H54 (cell line): ENCODE measurements around the gene CDC42BPA.
A peak's percentile ranks its signal among the peaks of the same experiment; 100 is the strongest.
"Not testable (repeated sequence)": the region's sequence is repeated elsewhere in the genome, so short reads cannot be mapped to it uniquely, and the experiment has no call there.

Experiments used
- DNase-seq: peaks from one replicate; pipeline ENCODE4 v3.0.0; 2011; ENCODE audit warnings: low spot score, mixed read lengths; ENCODE audit not compliant: insufficient read length
- FAIRE-seq: peaks from 3 replicates; lab custom pipeline; 2011; peaks lifted over from hg19 to GRCh38; lab: Jason Lieb, UNC
- POLR2A ChIP-seq: IDR thresholded peaks from 2 replicates; pipeline ENCODE4 v1.6.1; 2011; ENCODE audit warnings: low read depth, mild to moderate bottlenecking, low read length

CDC42BPA gene

DNA sequence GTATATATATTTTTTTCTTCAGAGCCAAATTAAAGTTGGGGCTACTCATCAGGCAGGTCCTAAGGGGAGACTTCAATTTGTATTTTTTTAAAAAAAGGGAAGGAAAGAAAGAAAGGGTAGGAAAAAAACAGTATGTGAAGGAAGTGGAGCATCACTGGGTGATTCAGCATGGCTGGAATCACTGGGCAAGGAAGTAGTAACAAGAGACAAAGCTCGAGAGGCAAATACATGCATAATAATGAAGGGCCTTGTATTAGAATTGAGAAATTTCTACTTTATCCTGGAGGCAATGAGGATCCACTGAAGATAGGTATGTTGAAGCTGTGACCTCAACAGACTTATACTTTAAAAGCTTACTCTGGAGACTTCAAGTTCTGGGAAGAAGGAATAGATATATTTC is 193.8 kb downstream of the CDC42BPA start:
- no peak for TF ChIP-seq POLR2A
- DNase-seq = no peak
- no peak for FAIRE-seq

DNA sequence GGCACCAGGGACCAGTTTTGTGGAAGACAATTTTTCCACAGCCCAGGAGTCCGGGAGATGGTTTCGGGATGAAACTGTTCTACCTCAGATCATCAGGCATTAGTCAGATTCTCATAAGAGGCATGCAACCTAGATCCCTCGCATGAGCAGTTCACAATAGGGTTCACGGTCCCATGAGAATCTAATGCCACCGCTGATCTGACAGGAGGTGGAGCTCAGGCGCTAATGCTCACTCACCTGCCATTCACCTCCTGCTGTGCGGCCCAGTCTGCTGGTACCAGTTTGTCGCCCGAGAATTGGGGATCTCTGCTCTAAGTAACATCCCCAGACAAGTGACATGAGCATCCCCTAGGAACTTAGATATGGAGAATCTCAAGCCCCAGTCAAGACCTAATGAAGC is 197.5 kb downstream of the CDC42BPA start:
- no peak for TF ChIP-seq POLR2A
- no peak for FAIRE-seq
- no peak for DNase-seq

DNA sequence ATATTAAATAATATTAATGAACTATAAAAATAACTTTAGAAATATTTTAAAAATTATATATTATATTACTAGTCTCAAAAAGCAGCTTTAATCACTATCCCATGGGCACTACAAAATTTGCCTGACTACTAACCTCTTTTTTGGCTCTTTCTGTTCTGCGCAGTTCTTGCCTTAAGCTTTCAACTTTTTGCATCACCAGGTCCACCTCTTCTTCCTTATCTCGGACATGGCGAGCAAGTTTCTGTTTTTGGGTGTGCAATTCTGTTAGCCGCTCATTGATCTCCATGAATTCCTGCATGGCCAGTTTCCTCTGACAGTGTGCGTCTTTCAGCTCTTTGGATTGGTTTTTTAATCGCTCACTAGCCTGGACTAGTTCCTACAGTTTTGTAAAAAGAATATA is 205.8 kb downstream of the CDC42BPA start:
- no peak for DNase-seq
- FAIRE-seq = no peak
- TF ChIP-seq POLR2A = no peak

DNA sequence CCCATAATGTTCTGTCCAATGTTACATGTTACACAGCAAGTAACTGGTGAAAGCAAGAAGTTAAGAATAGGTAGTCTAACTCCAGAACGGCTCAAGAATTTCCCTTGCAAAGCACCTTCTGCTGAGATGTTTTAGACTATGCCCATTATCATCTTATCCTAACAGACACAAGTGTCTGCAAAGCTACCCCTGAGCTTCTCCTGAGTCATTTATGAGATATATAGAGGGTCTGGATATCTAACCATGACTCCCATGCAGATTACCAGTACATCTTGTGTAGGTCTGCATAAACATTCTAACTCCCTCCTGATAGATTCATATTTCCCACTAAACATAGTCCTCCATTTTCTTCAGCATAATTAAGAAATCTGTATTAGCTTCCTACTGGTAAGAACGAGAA is 206.5 kb downstream of the CDC42BPA start:
- no peak for FAIRE-seq
- DNase-seq = no peak
- no peak for TF ChIP-seq POLR2A

DNA sequence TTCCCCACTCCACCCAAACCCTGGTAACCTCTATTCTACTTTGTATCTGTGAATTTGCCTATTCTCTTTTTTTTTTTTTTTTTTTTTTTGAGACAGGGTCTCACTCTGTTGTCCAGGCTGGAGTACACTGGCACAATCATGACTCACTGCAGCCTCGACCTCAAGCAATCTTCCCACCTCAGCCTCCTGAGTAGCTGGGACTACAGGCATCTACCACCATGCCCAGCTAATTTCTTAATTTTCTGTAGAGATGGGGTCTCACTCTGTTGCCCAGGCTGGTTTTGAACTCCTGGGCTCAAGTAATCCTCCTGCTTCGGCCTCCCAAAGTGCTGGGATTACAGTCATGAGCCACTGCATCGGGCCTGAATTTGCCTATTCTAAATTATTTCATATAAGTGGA is 213.0 kb downstream of the CDC42BPA start:
- FAIRE-seq, DNase-seq: not testable (repeated sequence)

DNA sequence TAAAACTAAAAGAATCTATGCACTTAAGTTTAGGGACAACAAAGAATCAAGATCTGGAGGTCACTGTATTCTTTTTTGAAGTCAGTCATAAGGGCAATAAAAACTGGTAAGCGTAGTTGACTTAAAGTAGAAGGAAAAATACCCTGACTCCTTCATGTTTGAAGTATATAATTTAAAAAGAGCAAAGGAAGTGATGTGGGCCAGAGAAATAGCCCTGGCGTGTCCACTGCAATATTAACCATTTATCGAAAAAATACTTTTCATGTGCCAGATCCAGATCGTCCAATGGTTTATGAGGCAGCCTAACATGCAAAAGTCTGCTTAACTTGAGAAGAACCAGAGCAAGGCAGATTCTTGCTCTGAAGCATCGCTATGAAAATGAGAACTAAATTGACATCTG is 216.2 kb downstream of the CDC42BPA start:
- DNase-seq (no peak), FAIRE-seq (no peak)
- TF ChIP-seq POLR2A = no peak

DNA sequence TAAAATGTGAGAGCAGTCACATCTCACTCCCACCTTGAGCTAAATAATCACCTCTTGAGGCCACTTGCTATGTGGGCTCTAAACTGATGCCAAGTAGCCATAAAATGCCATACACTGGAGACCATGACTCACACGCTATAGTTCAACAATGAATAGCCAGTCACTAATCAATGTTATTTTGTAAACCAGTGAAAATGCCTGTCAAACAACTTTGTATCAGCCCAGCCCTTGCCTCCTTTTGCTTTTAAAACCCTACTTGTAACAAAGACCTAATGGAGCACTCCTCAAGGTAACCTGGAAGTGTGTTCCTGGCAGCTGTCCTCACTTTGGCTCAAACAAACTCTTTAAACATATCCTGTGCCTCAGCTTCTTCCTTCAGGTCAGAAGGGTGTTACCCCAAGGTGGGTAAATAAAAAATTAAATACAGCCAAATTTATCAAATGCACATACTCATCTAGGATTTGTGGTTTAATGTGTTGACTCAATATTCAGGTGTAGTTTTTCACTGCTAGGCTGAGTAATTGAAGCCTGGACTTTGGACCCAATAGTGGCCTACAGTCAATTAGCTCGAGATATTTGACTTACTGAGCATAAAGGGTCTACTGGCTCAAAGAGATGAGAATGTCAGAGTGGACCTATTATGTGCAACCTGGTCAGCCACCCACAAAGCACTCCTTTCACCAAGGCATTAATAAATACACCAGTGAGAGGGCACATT is 223.9 kb downstream of the CDC42BPA start:
- TF ChIP-seq POLR2A = no peak
- FAIRE-seq = no peak
- DNase-seq = no peak

DNA sequence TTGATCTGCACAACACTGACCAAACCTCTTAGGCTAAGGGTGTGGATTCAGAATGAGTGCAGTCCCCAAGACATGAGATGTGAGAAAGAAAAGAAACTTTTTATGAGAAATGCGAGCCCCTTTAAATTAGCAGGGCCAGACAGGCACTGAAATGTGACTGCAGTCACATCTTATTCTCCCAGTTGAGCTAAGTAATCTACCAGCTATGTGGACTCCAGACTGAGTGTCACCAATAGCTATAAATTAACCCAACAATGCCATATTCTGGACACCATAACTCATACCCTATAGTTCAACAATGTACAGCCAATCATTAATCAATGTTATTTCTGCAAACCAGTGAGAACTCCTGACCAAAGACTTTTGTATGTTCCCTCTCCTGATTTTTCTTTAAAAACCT is 225.0 kb downstream of the CDC42BPA start:
- no peak for DNase-seq
- no peak for TF ChIP-seq POLR2A
- no peak for FAIRE-seq

DNA sequence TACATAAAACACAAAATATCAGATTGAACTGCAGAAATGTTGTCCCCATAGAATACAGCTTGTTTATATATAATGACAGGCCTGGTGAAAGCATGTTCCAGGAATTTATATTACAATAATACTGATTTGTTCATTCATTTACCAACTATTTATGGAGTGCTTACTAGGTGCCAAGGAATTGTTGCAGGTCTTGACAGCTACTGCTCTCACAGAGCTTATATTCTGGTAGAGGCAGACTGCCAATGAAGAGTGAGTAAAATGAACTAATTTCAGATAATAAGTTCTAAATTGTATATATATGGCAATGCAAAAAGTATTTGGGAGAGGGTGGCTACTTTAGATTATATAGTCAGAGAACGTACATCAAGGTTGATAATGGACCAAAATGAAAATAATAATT is 226.2 kb downstream of the CDC42BPA start:
- no peak for DNase-seq
- FAIRE-seq = no peak
- TF ChIP-seq POLR2A = no peak

DNA sequence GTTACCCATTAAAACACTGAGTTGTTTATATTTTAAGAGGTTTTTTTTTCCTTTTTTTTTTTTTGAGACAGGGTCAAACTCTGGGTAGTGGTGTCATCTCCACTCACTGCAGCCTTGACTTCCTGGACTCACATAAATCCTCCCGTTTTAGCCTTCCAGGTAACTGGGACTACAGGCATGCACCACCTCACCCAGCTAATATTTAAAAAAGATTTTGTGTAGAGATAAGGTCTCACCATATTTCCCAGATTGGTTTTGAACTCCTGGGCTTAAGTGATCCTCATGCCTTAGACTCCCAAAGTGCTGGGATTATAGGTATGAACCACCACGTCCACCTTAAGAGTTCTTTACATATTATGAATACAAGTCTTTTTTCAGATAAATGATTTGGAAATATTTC is 231.7 kb downstream of the CDC42BPA start:
- DNase-seq (no peak), FAIRE-seq (no peak)
- no peak for TF ChIP-seq POLR2A

DNA sequence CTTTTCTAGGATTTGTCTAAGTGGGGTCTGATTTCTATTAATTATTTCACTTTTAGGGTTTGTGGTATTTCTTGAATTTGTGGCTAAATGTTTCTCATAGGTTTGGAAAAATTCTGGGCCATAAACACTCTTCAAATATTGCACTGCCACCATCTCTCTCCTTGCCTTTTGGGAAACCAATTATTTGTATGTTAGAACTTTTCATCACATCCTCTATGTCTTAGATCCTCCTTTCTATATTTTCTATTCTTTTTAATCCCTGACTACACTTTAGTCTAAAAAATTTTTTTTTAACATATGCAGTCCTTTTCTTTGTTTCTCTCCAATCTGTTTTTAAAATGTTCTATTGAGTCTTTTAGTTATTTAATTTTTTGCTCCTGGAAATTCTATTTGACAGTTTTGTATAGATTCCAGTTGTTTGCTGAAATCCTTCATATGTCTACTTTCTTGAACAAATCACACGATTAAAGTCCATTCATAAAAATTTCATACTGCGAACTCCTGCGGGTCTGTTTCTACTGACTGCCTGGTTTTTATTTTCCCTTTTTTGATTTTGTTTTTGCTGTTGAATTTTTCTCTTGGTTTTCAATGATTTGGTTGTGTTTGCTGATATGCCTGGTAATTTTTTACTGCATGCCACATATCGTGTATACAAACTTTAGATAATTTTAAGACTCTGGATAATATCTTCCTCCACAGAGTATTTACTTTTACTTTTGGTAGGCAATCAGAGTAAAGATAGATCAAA is 235.1 kb downstream of the CDC42BPA start:
- no peak for FAIRE-seq
- no peak for TF ChIP-seq POLR2A
- no peak for DNase-seq

DNA sequence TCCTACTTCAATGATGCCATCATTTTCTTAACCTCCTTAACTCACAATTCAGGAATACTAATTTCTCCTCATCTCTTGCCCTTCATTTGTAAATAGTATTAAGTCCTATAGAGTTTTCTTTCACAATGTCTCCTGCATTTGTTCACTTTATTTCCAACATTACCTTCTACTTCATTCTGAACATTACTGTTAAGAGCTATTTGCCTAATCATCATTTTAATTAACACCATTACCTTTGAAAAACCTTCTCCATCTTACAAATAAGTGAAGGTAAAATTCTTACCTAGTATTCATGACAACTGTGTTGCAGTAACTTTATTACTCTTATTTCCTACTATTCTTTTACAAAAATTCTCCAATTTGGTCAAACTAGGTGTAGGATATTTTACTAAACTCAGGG is 240.5 kb downstream of the CDC42BPA start:
- FAIRE-seq = no peak
- no peak for DNase-seq
- TF ChIP-seq POLR2A = no peak

DNA sequence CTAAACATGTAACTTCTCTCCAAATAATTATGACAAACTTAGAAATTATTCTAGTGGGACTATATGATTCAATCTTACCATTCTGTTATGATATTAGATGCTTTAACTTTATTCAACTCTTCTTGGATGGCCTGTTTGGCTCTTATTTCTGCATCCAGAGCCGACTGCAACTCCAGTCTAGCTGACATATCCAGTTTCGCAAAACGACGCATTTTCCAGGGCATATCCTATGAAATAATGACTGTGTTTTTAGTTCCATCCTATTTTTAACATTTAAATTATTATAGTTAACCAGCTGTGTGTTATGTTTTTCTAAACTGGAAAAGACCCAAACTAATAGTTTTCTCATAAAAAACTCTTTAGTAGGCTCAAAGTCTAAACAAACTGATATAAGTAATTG is 244.5 kb downstream of the CDC42BPA start:
- TF ChIP-seq POLR2A = no peak
- FAIRE-seq (no peak), DNase-seq (no peak)

DNA sequence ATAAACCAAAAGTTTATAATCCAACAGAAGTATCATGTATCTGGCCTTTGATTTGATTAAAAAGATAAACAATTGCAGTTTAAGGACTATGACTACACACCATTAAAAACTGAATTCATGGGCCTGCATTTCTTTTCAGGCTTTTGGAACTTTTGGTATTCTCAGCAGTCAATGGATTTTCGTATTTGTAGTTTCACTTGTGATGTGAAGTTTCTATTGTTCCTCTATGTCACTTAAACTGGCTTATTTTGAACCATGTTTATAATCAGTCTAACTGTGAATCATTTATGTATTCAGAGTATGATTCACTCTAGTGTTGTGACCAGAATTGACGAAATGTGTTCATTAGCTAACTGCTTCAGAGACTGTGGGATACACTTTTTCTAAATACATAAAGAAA is 245.3 kb downstream of the CDC42BPA start:
- FAIRE-seq (peak; percentile 81), DNase-seq (no peak)
- TF ChIP-seq POLR2A = no peak
